MCF 10A (cell line): Measurements from ENCODE around the gene SLC35G2. TPM values are rescaled to one million over a fixed set of nuclear protein-coding genes. Genes with fewer than 3 reads are reported as not detected.

Experiments
- BruUV-seq: library from RNA; stranded (reverse); fragments of 400-500 nt; replicated peaks from 2 replicates; lab custom pipeline; 2021; lab: Mats Ljungman, UMichigan
- CTCF ChIA-PET: fragments of 300-600 bp; sonication (Branson Sonifier 250); formaldehyde crosslinking; extraction: SDS; loops from one replicate; lab custom pipeline; 2021; ENCODE audit warnings: antibody characterized with exemption, inconsistent platforms; lab: Yijun Ruan, JAX
- POLR2A ChIA-PET: fragments of 300-600, 350-650 bp; sonication (Branson Sonifier 250); formaldehyde crosslinking; extraction: SDS; loops from one replicate; lab custom pipeline; 2020; ENCODE audit warnings: antibody characterized with exemption, inconsistent platforms; lab: Yijun Ruan, JAX
- DNase-seq: peaks from one replicate; pipeline ENCODE4 v3.0.0-alpha.2; 2018; ENCODE audit not compliant: unreplicated experiment
- H3K27ac Mint-ChIP-seq: one replicate; pipeline ENCODE4 v1.8.0; 2022; ENCODE audit warnings: mild to moderate bottlenecking, low read depth, mixed read lengths; ENCODE audit not compliant: unreplicated experiment
- H3K27me3 Mint-ChIP-seq: one replicate; pipeline ENCODE4 v1.8.0; 2022; ENCODE audit warnings: mixed read lengths; ENCODE audit not compliant: insufficient read depth, unreplicated experiment
- H3K36me3 Mint-ChIP-seq: one replicate; pipeline ENCODE4 v1.8.0; 2022; ENCODE audit warnings: mild to moderate bottlenecking, moderate library complexity, mixed read lengths; ENCODE audit not compliant: insufficient read depth, unreplicated experiment
- H3K4me1 Mint-ChIP-seq: one replicate; pipeline ENCODE4 v1.8.0; 2022; ENCODE audit warnings: mixed read lengths; ENCODE audit not compliant: insufficient read depth, unreplicated experiment
- H3K4me3 Mint-ChIP-seq: one replicate; pipeline ENCODE4 v1.8.0; 2022; ENCODE audit warnings: mild to moderate bottlenecking, moderate library complexity, mixed read lengths; ENCODE audit not compliant: unreplicated experiment
- H3K9me3 Mint-ChIP-seq: one replicate; pipeline ENCODE4 v1.8.0; 2022; ENCODE audit warnings: mixed read lengths; ENCODE audit not compliant: unreplicated experiment
- CTCF ChIP-seq: fragments of 200-600 bp; IDR thresholded peaks from one replicate; pipeline ENCODE4 v1.8.0; 2022; ENCODE audit warnings: antibody characterized with exemption, mild to moderate bottlenecking; ENCODE audit not compliant: unreplicated experiment
- intact Hi-C: fragments of 100-400 bp; cut with micrococcal nuclease; formaldehyde crosslinking; loops from 2 replicates; pipeline ENCODE4 v1.14.1; 2022
- total RNA-seq: library from RNA; stranded (reverse); gene quantifications from 2 replicates; pipeline ENCODE4 v1.2.3, GENCODE V29; 2022

SLC35G2 gene
- total RNA-seq, 1 experiment from 2014 or later = 7.6 TPM

- Mint-ChIP-seq H3K27ac (no peak overlapping the region), H3K36me3 (peaks cover 9% of the 10 kb centered on the region), H3K9me3 (peaks cover 19% of the 10 kb centered on the region), H3K4me3 (no peak overlapping the region), H3K27me3 (no peaks in the 10 kb centered on the region), H3K4me1 (peaks cover 14% of the 10 kb centered on the region)
- no peak for DNase-seq
- ChIA-PET CTCF (no interaction called here), POLR2A (interaction anchor here (0.6 to 0.7 kb wide), 2 partner anchors 42 to 81 kb away, joined by 3 read pairs; no protein-coding TSS in a partner anchor)
- intact Hi-C loops = no loop called here
- no peak for TF ChIP-seq CTCF
- no TSS peak for BruUV-seq
Measured at GRCh38 chr3:136903899-136904298, 85.0 kb downstream of the SLC35G2 start.

GRCh38 chr3:136904746-136905145 lies 85.8 kb downstream of the SLC35G2 start:
- no TSS peak for BruUV-seq
- no peaks in the 10 kb centered on the region for H3K27me3 Mint-ChIP-seq
- no peak overlapping the region for H3K27ac Mint-ChIP-seq
- intact Hi-C loops = no loop called here
- TF ChIP-seq CTCF = no peak
- H3K9me3 Mint-ChIP-seq = peaks cover 15% of the 10 kb centered on the region
- H3K36me3 Mint-ChIP-seq = peaks cover 9% of the 10 kb centered on the region
- DNase-seq = no peak
- ChIA-PET CTCF (no interaction called here), POLR2A (no interaction called here)
- no peak overlapping the region for H3K4me3 Mint-ChIP-seq
- peaks cover 23% of the 10 kb centered on the region for H3K4me1 Mint-ChIP-seq

Other genes with a start within 250 kb of the SLC35G2 start
- gene STAG1, start 66.7 kb upstream of the SLC35G2 start, total RNA-seq = 29.2 and 34.3 TPM in 2 replicates
- 50.4 and 59.4 TPM in 2 replicates for gene NCK1, start 43.1 kb downstream of the SLC35G2 start, total RNA-seq
- gene IL20RB, start 138.9 kb downstream of the SLC35G2 start, total RNA-seq = 158 and 163 TPM in 2 replicates